LNCAP (cell line): ENCODE data around the gene KRT2.

Source experiments
- CTCF ChIP-seq: fragments of 450-650 bp; IDR thresholded peaks from 2 replicates; pipeline ENCODE4 v1.5.1; 2017; ENCODE audit warnings: mild to moderate bottlenecking

KRT2 gene

GRCh38 chr12:52657250-52657902, 5.4 kb upstream of the KRT2 start:
- TF ChIP-seq CTCF = no peak

GRCh38 chr12:52656616-52657015, 4.6 kb upstream of the KRT2 start:
- TF ChIP-seq CTCF = no peak

- no peak for TF ChIP-seq CTCF
Measured at GRCh38 chr12:52655720-52656124, 3.7 kb upstream of the KRT2 start.

GRCh38 chr12:52655251-52655650, 3.2 kb upstream of the KRT2 start:
- TF ChIP-seq CTCF = no peak

GRCh38 chr12:52650520-52651081, 1.4 kb downstream of the KRT2 start:
- no peak for TF ChIP-seq CTCF

DNA sequence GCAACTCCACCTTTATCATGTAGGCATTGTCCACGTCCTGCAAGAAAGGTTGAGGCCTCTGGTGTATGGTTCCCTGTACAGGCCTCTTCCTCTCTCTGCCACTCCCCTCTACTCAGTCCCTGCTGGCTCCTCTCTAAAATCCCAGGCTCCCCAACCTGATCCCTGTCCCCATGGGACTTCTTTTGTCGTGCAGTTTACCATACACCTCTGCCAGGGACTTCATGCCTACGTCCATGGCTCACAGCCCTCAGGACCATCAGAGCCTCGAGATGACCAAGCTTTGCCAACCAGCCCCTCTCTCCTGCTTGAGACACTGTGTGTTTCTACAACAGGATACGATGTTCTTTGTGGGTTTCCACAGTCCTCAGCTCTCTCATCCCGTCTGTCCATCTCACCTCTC, 2.9 kb downstream of the KRT2 start:
- TF ChIP-seq CTCF = no peak

DNA sequence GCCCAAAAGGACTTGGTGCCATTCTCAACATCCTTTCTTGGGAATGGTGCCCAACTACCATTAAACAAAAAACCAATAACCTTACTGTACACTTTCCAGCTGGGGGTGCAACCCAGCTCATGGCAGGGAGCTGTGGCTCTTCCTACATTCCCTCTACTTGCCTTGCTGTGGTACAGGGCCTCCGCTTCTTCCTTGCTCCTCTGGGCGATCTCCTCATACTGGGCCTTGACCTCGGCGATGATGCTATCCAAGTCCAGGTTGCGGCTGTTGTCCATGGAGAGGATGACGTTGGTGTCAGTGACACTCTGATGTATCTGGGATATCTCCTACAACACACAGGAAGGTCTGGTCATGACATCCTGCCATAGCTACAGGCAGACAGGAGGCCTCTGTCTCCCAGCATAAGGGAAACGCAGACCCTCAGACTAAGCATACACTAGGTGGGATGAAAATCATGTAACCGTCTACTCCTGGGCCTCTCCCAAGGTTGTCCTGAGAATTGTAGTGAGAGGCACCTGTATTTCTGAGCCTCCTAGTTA, 3.9 kb downstream of the KRT2 start:
- TF ChIP-seq CTCF = no peak

GRCh38 chr12:52647601-52648000, 4.4 kb downstream of the KRT2 start:
- no peak for TF ChIP-seq CTCF
